ENCODE data around the gene HAPLN3.

- TF ChIP-seq POLR2A (IDR thresholded peaks at IDR 0.05): no peak
- no peak for TF ChIP-seq CTCF (IDR thresholded peaks at IDR 0.05)
- TF ChIP-seq EP300 (IDR thresholded peaks at IDR 0.05): no peak
Observed at GRCh38 chr15:88878720-88879184, 16.6 kb downstream of the HAPLN3 start.

Measured in ovary (tissue), 3 donors.